Neural progenitor cell (in vitro differentiated cells): ENCODE data around the gene CBR3. TPM values are rescaled to one million over a fixed set of nuclear protein-coding genes. Genes with fewer than 3 reads are reported as not detected.
"Not testable (repeated sequence)": the region's sequence is repeated elsewhere in the genome, so short reads cannot be mapped to it uniquely, and the experiment has no call there.

Experiments
- DNase-seq: peaks from one replicate; pipeline ENCODE4 v3.0.0-alpha.2; 2016; ENCODE audit warnings: low spot score
- H2AFZ ChIP-seq: fragments of 200-600 bp; sonication (generic); replicated peaks from 2 replicates; pipeline ENCODE4 v1.6.1; 2016; ENCODE audit warnings: antibody characterized with exemption
- H3F3A ChIP-seq: fragments of 200-600 bp; sonication (generic); 2 replicates; pipeline ENCODE4 v1.6.1; 2016; ENCODE audit warnings: antibody characterized with exemption, low read depth
- H3K27ac ChIP-seq: fragments of 200-600 bp; sonication (generic); 2 replicates; pipeline ENCODE4 v1.5.1; 2016; ENCODE audit warnings: mild to moderate bottlenecking
- H3K27me3 ChIP-seq: fragments of 200-600 bp; sonication (generic); 2 replicates; pipeline ENCODE4 v1.6.1; 2016; ENCODE audit warnings: mild to moderate bottlenecking, moderate library complexity
- H3K36me3 ChIP-seq: fragments of 200-600 bp; sonication (generic); 2 replicates; pipeline ENCODE4 v1.5.1; 2016
- H3K4me1 ChIP-seq: fragments of 200-600 bp; sonication (generic); 2 replicates; pipeline ENCODE4 v1.6.1; 2016; ENCODE audit warnings: mixed run types
- H3K4me2 ChIP-seq: fragments of 200-600 bp; sonication (generic); 2 replicates; pipeline ENCODE4 v1.6.1; 2016
- H3K4me3 ChIP-seq: fragments of 200-600 bp; sonication (generic); 2 replicates; pipeline ENCODE4 v1.5.1; 2016
- H3K79me2 ChIP-seq: fragments of 200-600 bp; sonication (generic); 2 replicates; pipeline ENCODE4 v1.6.1; 2016; ENCODE audit warnings: low read depth
- H3K9ac ChIP-seq: fragments of 200-600 bp; sonication (generic); 2 replicates; pipeline ENCODE4 v1.6.1; 2016
- H3K9me3 ChIP-seq: fragments of 200-600 bp; sonication (generic); 2 replicates; pipeline ENCODE4 v1.5.1; 2016; ENCODE audit warnings: low read depth
- H4K20me1 ChIP-seq: fragments of 200-600 bp; sonication (generic); 2 replicates; pipeline ENCODE4 v1.6.1; 2016; ENCODE audit warnings: low read depth
- H3K27ac Mint-ChIP-seq: 3 replicates; pipeline ENCODE4 v1.8.0; 2021; ENCODE audit warnings: mixed read lengths
- H3K27me3 Mint-ChIP-seq: 2 replicates; pipeline ENCODE4 v1.8.0; 2022; ENCODE audit warnings: low read depth, mild to moderate bottlenecking, inconsistent platforms, moderate library complexity, mixed read lengths; ENCODE audit not compliant: insufficient read depth
- H3K36me3 Mint-ChIP-seq: 3 replicates; pipeline ENCODE4 v1.8.0; 2021; ENCODE audit warnings: mixed read lengths
- H3K4me1 Mint-ChIP-seq: 3 replicates; pipeline ENCODE4 v1.8.0; 2021; ENCODE audit warnings: mixed read lengths
- H3K4me3 Mint-ChIP-seq: 3 replicates; pipeline ENCODE4 v1.8.0; 2021; ENCODE audit warnings: mild to moderate bottlenecking, moderate library complexity, mixed read lengths
- H3K9me3 Mint-ChIP-seq: 3 replicates; pipeline ENCODE4 v1.8.0; 2020; ENCODE audit warnings: mixed read lengths
- EZH2 ChIP-seq: fragments of 200-600 bp; sonication (generic); IDR thresholded peaks from 2 replicates; pipeline ENCODE4 v1.6.1; 2017; ENCODE audit warnings: antibody characterized with exemption, mild to moderate bottlenecking, moderate library complexity
- EZH2phosphoT487 ChIP-seq: fragments of 200-600 bp; sonication (generic); IDR thresholded peaks from 2 replicates; pipeline ENCODE4 v1.6.1; 2017; ENCODE audit warnings: antibody characterized with exemption
- total RNA-seq: library from RNA; depleted of rRNA; stranded (reverse); fragments of >200 nt; gene quantifications from 2 replicates; pipeline ENCODE4 v1.2.3, GENCODE V29; 2015; ENCODE audit warnings: low replicate concordance
- TF ChIP-seq, protein P1 (sequence below): fragments of 200-600 bp; sonication (generic); IDR thresholded peaks from 2 replicates; pipeline ENCODE4 v1.5.1; 2017; ENCODE audit warnings: antibody characterized with exemption, mild to moderate bottlenecking

CBR3 gene
- total RNA-seq, 1 donor from 2014 or later, result not detected

DNA sequence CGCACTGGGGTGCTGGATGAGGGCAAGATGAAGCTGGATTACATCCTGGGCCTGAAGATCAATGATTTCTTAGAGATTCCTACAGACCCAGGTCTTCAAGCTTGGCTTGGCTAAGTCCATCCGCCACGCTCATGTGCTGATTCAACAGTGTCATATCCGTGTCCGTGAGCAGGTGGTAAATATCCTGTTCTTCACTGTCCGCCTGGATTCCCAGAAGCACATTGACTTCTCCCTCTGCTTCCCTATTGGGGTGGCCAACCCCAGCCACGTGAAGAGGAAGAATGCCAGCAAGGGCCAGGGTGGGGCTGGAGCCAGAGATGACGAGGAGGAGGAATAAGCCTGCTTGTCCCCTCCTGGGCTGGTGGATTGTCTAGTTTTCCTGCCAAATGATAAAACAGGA lies 2.2 kb upstream of the CBR3 start:
- H3K27ac ChIP-seq, result no peak overlapping the region
- H3K27me3 Mint-ChIP-seq, result peaks cover 34% of the 10 kb centered on the region

GRCh38 chr21:36135391-36136102 lies 668 bp downstream of the CBR3 start:
- peaks cover 17% of the 10 kb centered on the region for H3K4me1 Mint-ChIP-seq
- peaks cover 18% of the 10 kb centered on the region for H4K20me1 ChIP-seq
- no peak overlapping the region for H3K27ac Mint-ChIP-seq
- H3K4me3 Mint-ChIP-seq, result peak overlapping the region; percentile 86
- no peaks in the 10 kb centered on the region for H3K79me2 ChIP-seq
- H3K27me3 ChIP-seq, result peaks cover 91% of the 10 kb centered on the region
- H3K9me3 ChIP-seq, result no peaks in the 10 kb centered on the region
- H3F3A ChIP-seq, result peaks cover 21% of the 10 kb centered on the region
- H3K9me3 Mint-ChIP-seq, result no peaks in the 10 kb centered on the region
- peaks cover 39% of the 10 kb centered on the region for H3K27me3 Mint-ChIP-seq
- H3K4me2 ChIP-seq, result peak overlapping the region; percentile 81
- H2AFZ ChIP-seq, result peak overlapping the region; percentile 26
- TF ChIP-seq, protein P1, sequence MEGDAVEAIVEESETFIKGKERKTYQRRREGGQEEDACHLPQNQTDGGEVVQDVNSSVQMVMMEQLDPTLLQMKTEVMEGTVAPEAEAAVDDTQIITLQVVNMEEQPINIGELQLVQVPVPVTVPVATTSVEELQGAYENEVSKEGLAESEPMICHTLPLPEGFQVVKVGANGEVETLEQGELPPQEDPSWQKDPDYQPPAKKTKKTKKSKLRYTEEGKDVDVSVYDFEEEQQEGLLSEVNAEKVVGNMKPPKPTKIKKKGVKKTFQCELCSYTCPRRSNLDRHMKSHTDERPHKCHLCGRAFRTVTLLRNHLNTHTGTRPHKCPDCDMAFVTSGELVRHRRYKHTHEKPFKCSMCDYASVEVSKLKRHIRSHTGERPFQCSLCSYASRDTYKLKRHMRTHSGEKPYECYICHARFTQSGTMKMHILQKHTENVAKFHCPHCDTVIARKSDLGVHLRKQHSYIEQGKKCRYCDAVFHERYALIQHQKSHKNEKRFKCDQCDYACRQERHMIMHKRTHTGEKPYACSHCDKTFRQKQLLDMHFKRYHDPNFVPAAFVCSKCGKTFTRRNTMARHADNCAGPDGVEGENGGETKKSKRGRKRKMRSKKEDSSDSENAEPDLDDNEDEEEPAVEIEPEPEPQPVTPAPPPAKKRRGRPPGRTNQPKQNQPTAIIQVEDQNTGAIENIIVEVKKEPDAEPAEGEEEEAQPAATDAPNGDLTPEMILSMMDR, result no peak
- TF ChIP-seq EZH2 (peak; percentile 90), EZH2phosphoT487 (peak; percentile 52)
- no peaks in the 10 kb centered on the region for H3K36me3 ChIP-seq
- H3K36me3 Mint-ChIP-seq, result no peaks in the 10 kb centered on the region
- H3K4me1 ChIP-seq, result peaks cover 13% of the 10 kb centered on the region
- peak overlapping the region; percentile 49 for H3K4me3 ChIP-seq
- H3K9ac ChIP-seq, result no peak overlapping the region
- DNase-seq, result peak; percentile 66
- H3K27ac ChIP-seq, result no peak overlapping the region

More for the DNA sequence above, 2.2 kb upstream of the CBR3 start:
- H3K4me3 ChIP-seq, result no peak overlapping the region
- no peak overlapping the region for H3K27ac Mint-ChIP-seq
- no peaks in the 10 kb centered on the region for H3K36me3 Mint-ChIP-seq
- H3K4me2 ChIP-seq, result no peak overlapping the region
- H4K20me1 ChIP-seq, result peaks cover 18% of the 10 kb centered on the region
- H3K9me3 Mint-ChIP-seq, result no peaks in the 10 kb centered on the region
- H3K9me3 ChIP-seq, result no peaks in the 10 kb centered on the region
- peaks cover 22% of the 10 kb centered on the region for H3K4me1 Mint-ChIP-seq
- H3K9ac ChIP-seq, result no peak overlapping the region
- TF ChIP-seq, protein P1, result no peak
- no peak for TF ChIP-seq EZH2phosphoT487
- TF ChIP-seq EZH2, result no peak
- peaks cover 13% of the 10 kb centered on the region for H3K4me1 ChIP-seq
- no peak overlapping the region for H3K4me3 Mint-ChIP-seq
- peaks cover 26% of the 10 kb centered on the region for H3F3A ChIP-seq
- H3K36me3 ChIP-seq, result no peaks in the 10 kb centered on the region
- H2AFZ ChIP-seq, result no peak overlapping the region
- H3K79me2 ChIP-seq, result no peaks in the 10 kb centered on the region
- no peak for DNase-seq
- H3K27me3 ChIP-seq, result peaks cover 74% of the 10 kb centered on the region

DNA sequence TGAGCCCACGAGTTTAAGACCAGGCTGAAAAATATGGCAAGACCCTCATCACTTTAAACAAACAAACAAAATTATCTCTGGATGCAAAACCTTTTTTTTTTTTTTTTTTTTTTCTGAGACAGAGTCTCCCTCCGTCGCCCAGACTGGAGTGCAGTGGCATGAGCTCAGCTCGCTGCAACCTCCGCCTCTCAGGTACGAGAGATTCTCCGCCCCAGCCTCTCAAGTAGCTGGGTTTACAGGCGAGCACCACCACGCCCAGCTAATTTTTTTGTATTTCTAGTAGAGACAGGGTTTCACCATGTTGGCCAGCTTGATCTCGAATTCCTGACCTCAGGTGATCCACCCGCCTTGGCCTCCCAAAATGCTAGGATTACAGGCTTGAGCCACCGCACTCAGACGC lies 4.9 kb downstream of the CBR3 start:
- H3K27ac ChIP-seq, H3K27ac Mint-ChIP-seq, H3K4me2 ChIP-seq, H3K9me3 ChIP-seq, H3K36me3 Mint-ChIP-seq, H3K4me3 ChIP-seq, H3K4me3 Mint-ChIP-seq, H3K9ac ChIP-seq, DNase-seq, H3K9me3 Mint-ChIP-seq, H3K79me2 ChIP-seq, H2AFZ ChIP-seq, H3K36me3 ChIP-seq: not testable (repeated sequence)
- Histone ChIP-seq H3K4me1 (peaks cover 11% of the 10 kb centered on the region), H3F3A (peaks cover 19% of the 10 kb centered on the region), H3K27me3 (peaks cover 53% of the 10 kb centered on the region), H4K20me1 (peaks cover 12% of the 10 kb centered on the region)
- Mint-ChIP-seq H3K27me3 (peaks cover 26% of the 10 kb centered on the region), H3K4me1 (peaks cover 14% of the 10 kb centered on the region)

DNA sequence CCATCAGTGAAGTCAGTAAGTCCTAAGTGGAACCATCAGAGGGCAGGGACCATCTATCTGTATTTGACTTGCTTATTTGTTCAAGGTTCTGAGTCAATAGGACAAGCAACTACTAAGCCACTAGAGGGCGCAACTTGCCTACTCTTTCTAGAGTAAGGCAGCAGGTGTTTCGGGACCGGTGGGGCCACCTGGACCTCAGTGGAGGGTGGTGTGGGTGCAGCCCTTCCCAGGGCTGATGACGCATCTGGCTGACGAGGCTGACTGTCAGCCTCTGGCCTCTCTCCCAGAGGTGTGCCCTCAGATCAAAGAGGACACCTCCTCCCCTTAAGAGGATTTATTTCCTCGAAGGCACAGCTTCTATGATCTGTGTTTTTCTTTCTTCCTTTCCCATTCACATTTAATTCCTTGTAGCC lies 6.6 kb downstream of the CBR3 start:
- H3K36me3 ChIP-seq, result no peaks in the 10 kb centered on the region
- H3K9me3 ChIP-seq, result no peaks in the 10 kb centered on the region
- TF ChIP-seq, protein P1, result peak; percentile 94
- no peak for TF ChIP-seq EZH2
- peaks cover 19% of the 10 kb centered on the region for H3K27me3 Mint-ChIP-seq
- no peaks in the 10 kb centered on the region for H3K9me3 Mint-ChIP-seq
- H3K4me1 ChIP-seq, result peaks cover 2% of the 10 kb centered on the region
- no peak overlapping the region for H3K4me3 ChIP-seq
- H3K27ac Mint-ChIP-seq, result no peak overlapping the region
- peaks cover 36% of the 10 kb centered on the region for H3K27me3 ChIP-seq
- H3F3A ChIP-seq, result peaks cover 8% of the 10 kb centered on the region
- peaks cover 9% of the 10 kb centered on the region for H3K4me1 Mint-ChIP-seq
- H3K79me2 ChIP-seq, result no peaks in the 10 kb centered on the region
- no peak overlapping the region for H2AFZ ChIP-seq
- DNase-seq, result peak; percentile 95
- peak overlapping the region; percentile 29 for H3K4me2 ChIP-seq
- no peaks in the 10 kb centered on the region for H3K36me3 Mint-ChIP-seq
- H3K9ac ChIP-seq, result no peak overlapping the region
- no peak overlapping the region for H3K27ac ChIP-seq
- no peak overlapping the region for H3K4me3 Mint-ChIP-seq
- H4K20me1 ChIP-seq, result no peaks in the 10 kb centered on the region

GRCh38 chr21:36144233-36144632 lies 9.4 kb downstream of the CBR3 start:
- H3K4me2 ChIP-seq, H3K9me3 Mint-ChIP-seq, H3K4me1 ChIP-seq, H3K27ac Mint-ChIP-seq, H3K27me3 ChIP-seq, H3K4me3 ChIP-seq, H3K36me3 ChIP-seq, H3K9ac ChIP-seq, H3K9me3 ChIP-seq, H3F3A ChIP-seq, H3K4me1 Mint-ChIP-seq, H2AFZ ChIP-seq, DNase-seq, H3K4me3 Mint-ChIP-seq, H3K27ac ChIP-seq, H3K79me2 ChIP-seq, H3K27me3 Mint-ChIP-seq, H3K36me3 Mint-ChIP-seq, H4K20me1 ChIP-seq: not testable (repeated sequence)
